GM19455 (cell line): ENCODE results near the gene ZNF805.
"Not testable (repeated sequence)": the region's sequence is repeated elsewhere in the genome, so short reads cannot be mapped to it uniquely, and the experiment has no call there.

Experiments used
- ATAC-seq: cut with Tn5 transposase; IDR thresholded peaks from one replicate; pipeline ENCODE4 v1.9.1; 2021; ENCODE audit not compliant: unreplicated experiment

The ZNF805 gene

DNA sequence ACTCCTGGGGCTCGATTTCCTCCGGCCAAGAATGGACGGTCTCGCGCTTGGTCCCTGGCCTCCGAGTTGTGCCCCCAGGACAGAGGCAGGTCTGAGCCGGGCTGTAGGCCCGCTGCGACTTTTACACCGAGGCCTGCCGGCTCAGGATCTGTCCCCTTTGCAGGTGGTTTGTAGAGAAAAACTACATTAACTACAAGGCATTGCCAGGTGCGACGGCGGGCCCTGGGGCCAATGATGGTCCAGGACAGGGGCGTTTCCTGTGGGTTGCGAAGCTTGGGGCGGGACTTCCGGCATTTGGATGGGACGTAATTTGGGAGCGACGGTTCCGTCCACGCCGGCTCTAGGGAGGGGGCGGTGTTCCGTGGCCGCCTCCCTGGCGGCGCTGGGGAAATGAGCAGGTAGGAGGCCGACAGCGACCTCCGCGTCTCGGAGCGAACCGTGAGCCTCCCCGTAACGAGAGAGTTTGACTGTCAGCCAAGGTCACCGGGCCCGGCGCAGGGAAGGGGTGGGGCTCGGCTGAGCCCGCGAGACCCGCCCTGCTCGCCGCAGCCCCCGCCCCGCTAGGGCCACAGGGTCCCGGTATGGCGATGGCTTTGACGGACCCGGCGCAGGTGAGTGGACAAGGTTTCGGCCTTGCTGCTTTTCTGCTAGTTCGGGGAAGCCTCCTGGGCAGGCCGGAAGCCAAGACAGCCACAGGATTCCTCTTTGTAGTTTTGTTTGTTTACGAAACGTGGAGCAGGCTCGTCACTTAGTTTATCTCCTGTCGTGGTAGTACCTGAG is at the start of gene ZNF805:
Gene ZNF805 (plus strand): TSS at position 322 of the 780 bp plus-strand sequence. CDS start 260 bp downstream, at position 582.
- ATAC-seq: peak; percentile 87

DNA sequence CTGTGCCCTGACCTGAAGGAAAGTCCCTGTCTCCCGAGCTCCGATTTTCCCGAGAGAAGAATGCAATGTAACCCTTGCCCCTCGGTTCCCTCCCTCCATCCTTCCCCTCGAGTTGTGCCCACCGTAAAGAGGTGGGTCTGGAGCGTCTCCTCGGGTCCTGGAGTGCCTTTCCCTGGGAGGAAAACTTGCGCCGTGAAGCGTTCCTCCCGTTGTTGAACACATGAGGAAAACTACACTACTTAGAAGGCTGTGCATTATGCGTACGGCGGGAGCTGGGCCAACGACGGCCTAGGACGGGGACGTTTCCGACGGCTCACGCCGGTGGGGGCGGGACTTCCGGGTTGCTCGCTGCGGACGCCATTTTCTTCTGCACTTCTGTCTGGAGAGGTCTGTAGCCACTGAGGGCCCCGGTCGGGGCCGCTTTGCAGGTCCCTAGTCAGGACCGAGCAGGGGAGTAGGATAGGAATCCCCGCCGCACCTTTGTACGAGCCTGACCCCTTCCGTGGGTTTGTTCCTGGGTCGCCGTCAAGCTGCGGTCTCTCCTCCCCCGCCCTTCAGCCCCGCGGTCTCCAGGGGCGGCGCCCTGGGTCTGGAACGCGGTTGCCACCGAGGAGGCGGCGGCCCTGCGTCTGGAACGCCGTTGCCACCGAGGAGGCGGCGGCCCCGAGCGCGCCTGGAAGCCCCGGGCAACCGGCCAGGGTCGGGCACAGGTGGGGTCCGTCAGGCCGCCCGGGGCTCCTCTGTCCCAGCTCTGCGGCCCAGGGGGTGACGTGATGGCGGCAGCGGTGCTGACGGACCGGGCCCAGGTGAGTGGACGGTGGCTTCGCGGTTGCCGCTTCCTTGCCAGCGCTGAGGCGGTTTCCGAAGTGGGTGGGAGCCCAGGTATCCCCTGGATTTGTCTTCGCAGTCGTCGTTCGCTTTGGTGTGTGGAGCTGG is 49.0 kb upstream of the ZNF805 start, which contains the start of gene ZNF264:
Gene ZNF264 (plus strand): TSS at position 360 of the 936 bp plus-strand sequence. CDS start 414 bp downstream, at position 774.
- ATAC-seq: peak; percentile 95

DNA sequence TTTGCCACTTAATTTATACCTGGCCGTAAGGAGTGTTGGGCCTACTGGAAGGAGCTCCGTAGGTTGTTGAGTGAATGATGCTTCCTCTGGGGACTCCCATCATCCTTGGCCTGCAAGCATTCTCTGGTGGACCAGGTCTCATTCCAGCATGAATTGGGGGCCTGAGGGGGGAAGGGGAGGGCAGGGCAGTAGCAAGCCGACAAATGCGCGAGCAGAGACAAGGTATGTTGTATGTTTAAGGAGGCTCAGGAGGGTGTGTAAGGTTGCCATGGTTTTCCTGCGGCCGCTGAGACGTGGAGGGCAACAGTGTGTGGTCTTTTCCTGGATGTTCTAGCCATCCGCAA is 48.4 kb upstream of the ZNF805 start:
- ATAC-seq: no peak

DNA sequence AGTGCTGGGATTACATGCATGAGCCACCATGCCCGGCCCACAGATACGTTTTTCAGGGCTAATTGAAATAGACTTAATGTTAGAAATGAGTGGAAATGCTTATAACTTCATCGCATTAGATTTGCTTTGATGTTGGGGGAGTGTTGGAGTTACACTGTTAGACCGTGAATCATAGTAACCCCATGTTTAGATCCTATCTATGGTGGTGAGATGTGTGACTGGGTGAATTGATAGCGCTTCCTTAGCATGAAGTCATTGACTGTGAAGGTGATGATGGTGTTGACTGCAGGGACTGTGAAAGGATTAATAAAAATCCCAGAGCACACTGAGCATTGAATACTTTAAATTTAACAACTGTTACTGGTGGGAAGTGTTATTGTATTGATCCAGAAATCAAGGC is 47.4 kb upstream of the ZNF805 start:
- no peak for ATAC-seq

DNA sequence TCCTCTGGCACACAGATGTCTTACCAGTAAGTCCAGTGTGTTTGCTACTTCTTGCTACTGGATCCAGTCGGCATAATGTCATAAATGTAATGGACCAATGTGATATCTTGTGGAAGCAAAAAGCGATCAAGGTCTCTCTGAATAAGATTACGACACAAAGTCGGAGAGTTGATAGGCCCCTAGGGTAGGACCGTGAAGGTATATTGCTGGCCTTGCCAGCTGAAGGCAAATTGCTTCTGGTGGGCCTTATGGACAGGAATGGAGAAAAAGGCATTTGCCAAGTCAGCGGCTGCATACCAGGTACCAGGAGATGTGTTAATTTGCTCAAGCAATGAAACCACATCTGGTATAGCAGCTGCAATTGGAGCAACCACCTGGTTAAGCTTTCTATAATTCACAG is 42.6 kb upstream of the ZNF805 start:
- ATAC-seq: not testable (repeated sequence)

DNA sequence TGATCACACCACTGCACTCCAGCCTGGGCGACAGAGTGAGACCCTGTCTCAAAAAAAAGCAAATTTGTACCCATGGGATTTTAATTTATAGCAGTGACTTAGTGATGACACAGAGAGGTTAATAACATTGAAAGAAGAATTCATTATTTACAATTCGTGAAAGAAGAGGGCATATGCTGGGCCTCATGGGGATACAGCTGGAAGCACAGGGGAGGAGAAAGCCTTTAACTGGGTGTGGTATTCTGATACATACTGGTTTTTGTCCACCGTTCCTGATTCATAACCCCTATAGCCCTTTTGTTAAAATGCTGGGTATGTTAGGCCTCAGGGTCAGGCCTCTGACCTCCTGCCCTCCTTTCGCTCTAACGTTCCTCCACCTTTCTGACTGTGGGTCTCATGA is 38.3 kb upstream of the ZNF805 start:
- ATAC-seq: no peak

DNA sequence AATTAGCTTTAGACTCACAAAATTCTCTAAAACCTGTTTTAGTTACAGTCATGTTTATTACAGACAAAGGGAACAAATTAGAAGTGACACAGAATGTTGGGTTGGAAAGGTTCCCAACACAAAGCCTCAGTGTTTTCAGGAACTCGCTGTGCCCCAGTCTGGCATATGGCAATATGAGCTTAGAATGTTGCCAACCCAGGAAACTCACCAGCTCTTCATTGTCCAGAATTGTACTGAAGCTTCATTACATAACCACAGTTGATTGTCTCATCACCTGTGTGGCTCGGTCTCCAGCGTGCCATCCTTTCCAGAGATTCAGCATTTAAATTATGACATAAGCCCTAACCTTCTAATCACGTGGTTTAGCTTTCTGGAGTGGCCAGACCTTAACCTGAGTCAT is 30.1 kb upstream of the ZNF805 start:
- no peak for ATAC-seq

DNA sequence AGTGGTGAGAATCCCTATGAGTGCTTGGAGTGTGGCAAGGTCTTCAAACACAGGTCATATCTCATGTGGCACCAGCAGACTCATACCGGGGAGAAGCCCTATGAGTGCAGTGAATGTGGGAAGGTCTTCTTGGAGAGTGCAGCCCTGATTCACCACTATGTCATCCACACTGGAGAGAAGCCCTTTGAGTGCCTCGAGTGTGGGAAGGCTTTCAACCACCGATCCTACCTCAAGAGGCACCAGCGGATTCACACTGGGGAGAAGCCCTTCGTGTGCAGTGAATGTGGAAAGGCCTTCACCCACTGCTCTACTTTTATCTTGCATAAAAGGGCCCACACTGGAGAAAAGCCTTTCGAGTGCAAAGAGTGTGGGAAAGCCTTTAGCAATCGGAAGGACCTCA is 28.3 kb upstream of the ZNF805 start:
- no peak for ATAC-seq

DNA sequence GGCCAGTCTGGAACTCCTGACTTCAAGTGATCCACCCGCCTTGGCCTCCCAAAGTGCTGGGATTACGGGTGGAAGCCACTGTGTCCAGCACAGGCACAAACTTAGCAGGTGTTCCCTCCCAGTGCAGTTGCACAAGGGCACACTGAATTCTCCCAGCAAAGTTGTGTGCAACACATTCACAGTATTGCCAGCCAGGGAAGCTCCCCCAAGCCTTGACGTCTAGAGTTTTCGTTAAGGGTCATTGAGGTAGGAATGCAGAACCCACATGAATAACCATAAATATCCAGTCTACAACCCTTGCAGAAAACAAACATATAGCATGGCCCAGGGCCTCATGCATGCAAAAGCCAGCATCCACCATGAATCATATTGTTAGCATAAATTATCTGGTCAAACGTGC is 12.9 kb upstream of the ZNF805 start:
- ATAC-seq: no peak

DNA sequence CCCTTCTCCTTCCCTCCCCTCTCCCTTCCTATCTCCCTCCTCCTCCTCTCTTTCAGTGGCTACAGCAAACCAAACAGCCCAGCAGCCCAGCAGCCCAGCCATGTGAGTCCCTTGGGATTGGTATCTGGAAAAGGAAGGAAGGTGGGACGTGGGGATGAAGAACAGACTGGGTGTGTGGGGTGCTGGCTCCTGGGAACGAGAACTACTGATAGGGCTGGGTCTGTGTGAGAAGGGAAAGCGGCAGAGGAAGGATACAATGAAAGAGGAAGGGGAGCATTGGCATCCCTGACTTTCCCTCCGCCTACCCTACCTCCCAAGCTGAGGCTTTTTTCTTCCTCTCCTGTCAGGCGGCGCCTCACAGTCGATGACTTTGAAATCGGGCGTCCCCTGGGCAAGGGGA is 8.7 kb upstream of the ZNF805 start:
- no peak for ATAC-seq

DNA sequence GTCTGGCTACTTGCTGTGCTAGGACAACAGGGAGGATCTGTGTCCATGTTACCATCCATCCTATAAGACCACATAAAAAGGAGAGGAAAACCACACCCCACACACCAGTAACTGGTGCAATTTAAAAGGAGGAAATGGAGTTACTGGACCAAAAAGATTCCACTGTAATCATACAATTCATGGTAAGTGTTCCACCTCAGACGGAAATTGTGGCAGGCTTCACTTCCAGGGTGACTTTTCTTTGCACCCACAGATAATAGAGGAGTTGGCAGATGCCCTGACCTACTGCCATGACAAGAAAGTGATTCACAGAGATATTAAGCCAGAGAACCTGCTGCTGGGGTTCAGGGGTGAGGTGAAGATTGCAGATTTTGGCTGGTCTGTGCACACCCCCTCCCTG is 7.2 kb upstream of the ZNF805 start:
- ATAC-seq: no peak

DNA sequence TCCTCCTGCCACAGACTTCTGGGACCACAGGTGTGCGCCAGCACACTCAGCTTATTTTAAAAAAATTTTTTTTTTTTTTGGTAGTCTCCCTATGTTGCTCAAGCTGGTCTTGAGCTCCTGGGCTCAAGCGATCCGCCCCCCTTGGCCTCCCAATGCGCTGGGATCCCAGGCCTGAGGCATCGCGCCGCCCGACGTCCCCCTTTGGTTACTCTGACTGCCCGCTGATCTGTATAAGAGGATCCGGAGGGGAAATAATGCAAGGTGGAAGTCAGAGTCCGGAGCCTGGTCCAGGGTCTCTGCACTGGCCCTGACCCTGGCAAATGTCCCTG is 486 bp upstream of the ZNF805 start:
- ATAC-seq: peak; percentile 29

DNA sequence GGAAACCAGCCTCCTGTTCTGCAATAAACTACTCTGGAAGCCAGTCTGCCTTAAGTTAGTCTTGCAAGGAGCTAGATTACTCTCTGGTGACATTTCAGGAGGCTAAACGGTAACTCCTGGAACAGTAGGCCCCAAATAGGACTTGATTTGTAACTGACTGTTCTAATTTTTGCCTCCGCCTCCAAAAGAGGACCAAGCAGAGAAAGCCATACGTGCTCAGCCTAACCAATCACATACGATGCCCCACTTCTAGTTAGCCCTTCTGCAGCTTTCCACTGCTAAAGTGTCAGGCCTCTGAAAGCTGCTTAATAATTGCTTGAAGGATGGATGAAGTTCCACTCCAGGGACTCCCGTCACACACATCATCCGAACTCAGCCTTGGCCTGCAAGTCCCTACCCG is 744 bp downstream of the ZNF805 start:
- no peak for ATAC-seq

DNA sequence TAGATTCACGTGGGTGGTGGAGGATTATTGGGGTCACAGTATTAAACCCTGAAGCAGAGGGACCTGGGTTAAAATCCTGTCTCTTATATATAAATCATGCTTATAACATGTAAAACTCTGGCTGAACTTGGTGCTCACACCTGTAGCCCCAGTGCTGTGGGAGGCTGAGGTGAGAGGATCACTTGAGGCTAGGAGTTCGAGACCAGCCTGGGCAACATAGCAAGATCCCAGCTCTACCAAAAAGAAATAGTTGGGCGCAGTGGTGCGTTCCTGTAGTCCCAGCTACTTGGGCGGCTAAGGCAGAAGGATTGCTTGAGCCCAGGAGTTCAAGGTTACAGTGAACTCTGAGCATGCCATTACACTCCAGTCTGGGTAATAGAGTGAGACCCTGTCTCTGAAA is 2.4 kb downstream of the ZNF805 start:
- ATAC-seq: no peak

DNA sequence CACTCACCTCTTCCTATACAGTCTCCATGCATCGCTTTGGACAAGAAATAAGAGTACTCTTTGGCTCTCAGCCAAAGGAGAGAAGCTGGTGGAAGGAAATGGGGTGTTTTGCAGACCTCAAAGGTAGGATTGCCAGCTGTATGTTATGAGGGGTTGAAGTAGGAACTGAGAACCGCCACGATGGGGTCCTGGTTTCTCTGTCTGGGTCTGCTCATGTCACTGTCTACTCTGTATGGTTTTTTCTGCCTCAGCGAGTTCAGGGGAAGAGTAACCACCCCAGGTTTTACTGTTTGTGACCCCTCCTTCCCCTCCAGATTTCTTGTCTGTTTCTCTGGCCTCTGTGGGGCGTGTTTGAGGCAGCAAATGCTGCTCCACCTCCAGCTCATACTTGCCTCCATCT is 4.1 kb downstream of the ZNF805 start:
- no peak for ATAC-seq

DNA sequence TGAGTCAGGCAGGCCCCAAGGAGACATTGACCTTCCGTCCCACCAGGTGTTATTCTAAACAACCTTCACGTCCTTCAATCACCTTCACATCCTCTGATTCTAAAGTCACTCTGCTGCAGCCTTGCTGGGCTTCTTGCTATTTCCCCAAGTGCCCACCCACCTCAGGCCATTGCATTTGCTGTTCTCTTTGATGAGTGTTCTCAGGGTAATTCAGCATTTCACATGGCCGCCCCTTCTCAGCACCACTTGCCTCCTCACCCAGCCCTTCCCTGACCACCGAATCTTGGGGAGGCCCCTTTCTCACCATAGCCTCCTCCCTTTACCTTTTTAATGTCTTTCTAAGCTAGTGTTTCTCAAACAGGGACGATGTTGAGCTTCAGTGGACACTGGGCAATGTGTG is 4.6 kb downstream of the ZNF805 start:
- ATAC-seq: no peak

DNA sequence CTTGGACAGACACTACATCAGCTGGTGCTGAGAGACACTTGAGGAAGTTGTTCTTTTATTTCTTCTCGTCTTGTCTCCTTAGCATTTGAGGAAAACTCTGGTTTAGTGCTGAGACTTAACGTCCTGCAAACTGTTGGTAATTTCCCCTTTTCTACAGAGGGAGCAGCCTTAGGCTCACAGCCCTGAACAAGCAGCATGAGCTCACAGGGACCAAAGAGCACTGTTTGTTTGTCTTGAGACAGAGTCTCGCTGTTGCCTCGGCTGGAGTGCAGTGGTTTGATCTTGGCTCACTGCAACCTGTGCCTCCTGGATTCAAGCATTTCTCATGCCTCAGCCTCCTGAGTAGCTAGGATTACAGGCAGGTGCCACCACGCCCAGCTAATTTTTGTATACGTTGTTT is 5.5 kb downstream of the ZNF805 start:
- no peak for ATAC-seq

DNA sequence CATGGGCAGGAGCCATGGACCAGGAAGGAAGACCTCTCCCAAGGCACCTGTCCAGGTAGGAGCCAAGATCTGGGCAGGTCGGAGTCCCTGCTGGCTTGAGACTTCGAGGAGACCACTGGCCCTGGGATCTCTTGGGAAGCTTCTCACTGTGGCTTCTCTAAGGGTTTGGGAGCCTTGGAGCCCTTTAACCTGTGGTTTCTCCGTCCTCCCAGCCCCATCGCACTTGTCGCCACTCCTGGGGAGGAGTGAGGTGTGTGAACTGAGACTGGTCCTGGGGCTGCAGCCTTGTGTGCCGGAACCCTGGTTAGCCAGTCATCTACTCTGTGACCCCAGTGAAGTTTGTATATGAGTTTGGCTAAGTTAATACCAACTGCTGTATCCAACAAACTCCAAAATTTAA is 8.2 kb downstream of the ZNF805 start:
- no peak for ATAC-seq

DNA sequence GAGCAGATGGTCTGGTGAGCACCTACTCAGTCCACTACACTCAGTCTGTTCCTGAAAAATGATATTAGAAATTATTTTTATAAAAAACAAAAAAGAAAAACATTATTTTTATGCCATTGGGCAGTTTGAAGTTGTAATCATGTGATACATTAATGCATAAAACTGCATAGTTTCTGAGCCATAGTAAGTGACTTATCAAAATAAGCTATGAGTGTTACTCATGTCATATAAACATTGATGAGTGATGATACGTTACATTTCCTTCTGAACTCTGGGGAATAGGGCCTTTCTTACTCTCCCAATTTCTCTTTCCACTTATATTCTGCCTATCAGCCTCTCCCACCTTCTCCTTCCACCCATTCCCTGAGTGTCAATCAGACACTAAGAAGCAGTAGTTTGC is 8.9 kb downstream of the ZNF805 start:
- no peak for ATAC-seq

DNA sequence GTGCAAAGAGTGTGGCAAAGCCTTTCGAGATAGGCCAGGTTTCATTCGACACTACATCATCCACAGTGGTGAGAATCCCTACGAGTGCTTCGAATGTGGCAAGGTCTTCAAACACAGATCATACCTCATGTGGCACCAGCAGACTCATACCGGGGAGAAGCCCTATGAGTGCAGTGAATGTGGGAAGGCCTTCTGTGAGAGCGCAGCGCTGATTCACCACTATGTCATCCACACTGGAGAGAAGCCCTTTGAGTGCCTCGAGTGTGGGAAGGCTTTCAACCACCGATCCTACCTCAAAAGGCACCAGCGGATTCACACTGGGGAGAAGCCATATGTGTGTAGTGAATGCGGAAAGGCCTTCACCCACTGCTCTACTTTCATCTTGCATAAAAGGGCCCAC is 13.3 kb downstream of the ZNF805 start:
- ATAC-seq: not testable (repeated sequence)

DNA sequence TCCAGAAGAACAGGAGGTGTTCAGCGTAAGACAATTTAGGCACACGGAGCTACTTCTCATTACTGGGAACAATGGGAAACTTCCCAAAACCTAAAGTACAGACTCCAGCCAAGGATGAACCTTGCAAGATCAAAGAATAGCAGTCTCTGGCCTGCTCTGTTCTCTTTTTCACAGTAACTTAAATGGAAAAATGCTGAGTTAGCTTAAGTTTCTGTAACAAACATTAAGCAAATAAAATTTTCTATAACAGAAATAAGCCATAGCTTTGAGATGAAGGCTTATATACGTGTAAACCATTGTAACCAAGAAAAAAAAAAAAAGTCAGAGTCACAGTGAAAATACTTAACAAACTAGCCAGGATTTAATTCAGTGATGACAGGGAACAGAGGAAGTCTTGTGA is 21.6 kb downstream of the ZNF805 start:
- ATAC-seq: no peak

DNA sequence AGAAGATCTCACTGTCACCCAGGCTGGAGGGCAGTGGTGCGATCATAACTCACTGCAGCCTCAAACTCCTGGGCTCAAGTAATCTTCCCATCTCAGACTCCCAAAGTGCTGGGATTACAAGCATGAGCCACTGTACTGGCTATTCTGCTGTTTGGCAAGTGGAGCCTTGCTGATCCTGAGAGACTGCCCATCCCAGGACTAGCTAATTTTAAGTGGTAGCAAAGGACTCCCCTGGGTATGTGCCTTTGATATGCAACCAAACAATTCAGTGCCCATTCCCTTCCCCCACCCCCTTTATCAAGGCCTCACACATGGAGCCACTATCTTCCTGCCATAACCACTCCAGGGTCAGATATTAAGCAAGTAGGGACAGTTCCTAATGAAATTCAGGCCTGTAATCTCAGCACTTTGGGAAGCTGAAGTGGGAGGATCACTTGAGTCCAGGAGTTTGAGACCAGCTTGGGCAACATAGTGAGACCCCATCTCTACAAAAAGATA is 22.9 kb downstream of the ZNF805 start:
- ATAC-seq: no peak
